MM.1S (cell line): ENCODE results near the gene TBX5.
"Not testable (repeated sequence)": the region's sequence is repeated elsewhere in the genome, so short reads cannot be mapped to it uniquely, and the experiment has no call there.

Experiments
- DNase-seq: peaks from one replicate; pipeline ENCODE4 v3.0.0-alpha.2; 2015
- H2AFZ ChIP-seq: fragments of 300-600 bp; sonication (generic); 2 replicates; pipeline ENCODE4 v1.6.0; 2016; ENCODE audit warnings: antibody characterized with exemption, low read length
- H3F3A ChIP-seq: fragments of 300-600 bp; sonication (generic); 2 replicates; pipeline ENCODE4 v1.6.1; 2016; ENCODE audit warnings: mild to moderate bottlenecking, antibody characterized with exemption, low read length, moderate library complexity, mixed read lengths; ENCODE audit not compliant: insufficient read depth
- H3K27ac ChIP-seq: fragments of 300-600 bp; sonication (generic); 2 replicates; pipeline ENCODE4 v1.5.1; 2016; ENCODE audit warnings: mild to moderate bottlenecking, low read length
- H3K27me3 ChIP-seq: fragments of 300-600 bp; sonication (generic); replicated peaks from 2 replicates; pipeline ENCODE4 v1.6.0; 2016; ENCODE audit warnings: low read length; ENCODE audit not compliant: insufficient read depth
- H3K36me3 ChIP-seq: fragments of 300-600 bp; sonication (generic); replicated peaks from 2 replicates; pipeline ENCODE4 v1.6.1; 2016; ENCODE audit warnings: mild to moderate bottlenecking, low read length, mixed read lengths; ENCODE audit not compliant: insufficient read depth
- H3K4me1 ChIP-seq: fragments of 300-600 bp; sonication (generic); 2 replicates; pipeline ENCODE4 v1.6.1; 2016; ENCODE audit warnings: low read length, mixed read lengths
- H3K4me2 ChIP-seq: fragments of 300-600 bp; sonication (generic); 2 replicates; pipeline ENCODE4 v1.6.0; 2016; ENCODE audit warnings: low read depth, low read length
- H3K4me3 ChIP-seq: fragments of 300-600 bp; sonication (generic); 2 replicates; pipeline ENCODE4 v1.5.1; 2016; ENCODE audit warnings: low read length, mixed read lengths
- H3K79me2 ChIP-seq: fragments of 300-600 bp; sonication (generic); 2 replicates; pipeline ENCODE4 v1.6.1; 2016; ENCODE audit warnings: mixed run types, low read length, mixed read lengths
- H3K9ac ChIP-seq: fragments of 300-600 bp; sonication (generic); 2 replicates; pipeline ENCODE4 v1.6.1; 2016; ENCODE audit warnings: low read length, mixed read lengths
- H3K9me2 ChIP-seq: fragments of 300-600 bp; sonication (generic); replicated peaks from 2 replicates; pipeline ENCODE4 v1.6.1; 2016; ENCODE audit warnings: mild to moderate bottlenecking, low read length, mixed read lengths; ENCODE audit not compliant: insufficient read depth
- H3K9me3 ChIP-seq: fragments of 300-600 bp; sonication (generic); replicated peaks from 2 replicates; pipeline ENCODE4 v1.6.1; 2016; ENCODE audit warnings: mild to moderate bottlenecking, low read length, mixed read lengths; ENCODE audit not compliant: insufficient read depth
- H4K20me1 ChIP-seq: fragments of 300-600 bp; sonication (generic); 2 replicates; pipeline ENCODE4 v1.6.1; 2016; ENCODE audit warnings: mild to moderate bottlenecking, low read length, moderate library complexity, mixed read lengths; ENCODE audit not compliant: insufficient read depth
- EZH2 ChIP-seq: fragments of 300-600 bp; sonication (generic); optimal IDR thresholded peaks from 2 replicates; pipeline ENCODE3; 2017; ENCODE audit warnings: low read depth, mild to moderate bottlenecking, antibody characterized with exemption, low read length, mixed read lengths
- EZH2phosphoT487 ChIP-seq: fragments of 300-600 bp; sonication (generic); IDR thresholded peaks from 2 replicates; pipeline ENCODE4 v1.6.1; 2018; ENCODE audit warnings: antibody characterized with exemption, low read length
- TF ChIP-seq, protein P1 (sequence below): fragments of 300-600 bp; sonication (generic); IDR thresholded peaks from 2 replicates; pipeline ENCODE4 v1.5.1; 2016; ENCODE audit warnings: antibody characterized with exemption, low read length, mixed read lengths

Gene TBX5

DNA sequence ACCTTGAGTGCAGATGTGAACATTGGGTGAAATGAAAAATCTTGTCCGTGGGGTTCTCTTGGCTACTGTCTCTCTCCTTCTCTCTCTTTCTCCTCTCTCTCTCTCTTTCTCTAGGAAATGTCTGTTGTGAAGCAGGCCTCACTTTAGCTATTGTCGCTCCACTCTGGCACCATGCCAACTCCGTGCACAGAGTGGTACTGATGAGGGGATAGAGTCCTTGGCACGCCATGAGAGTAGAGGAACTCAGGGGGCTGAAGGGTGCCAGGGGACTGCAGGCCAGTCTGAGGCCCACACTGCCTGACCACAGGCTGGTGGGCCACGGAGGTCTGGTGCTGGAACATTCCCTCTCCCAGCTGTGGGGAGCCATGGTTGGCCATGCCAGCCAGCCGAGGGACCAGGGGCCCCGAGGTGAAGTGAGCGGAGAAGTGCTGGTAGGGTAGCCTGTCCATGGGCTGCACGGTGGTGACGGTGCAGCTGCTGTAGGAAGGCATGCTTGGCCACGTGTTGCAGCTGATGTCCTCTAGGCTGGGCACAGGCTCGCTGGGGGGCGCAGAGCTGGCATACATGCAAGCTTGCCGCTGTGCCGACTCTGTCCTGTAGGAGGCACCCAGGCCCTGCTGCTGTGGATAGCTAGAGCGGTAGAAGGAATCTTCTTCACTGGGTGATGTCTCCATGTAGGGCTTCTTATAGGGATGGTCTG, 50.4 kb downstream of the TBX5 start:
- Histone ChIP-seq H3K4me3 (no peak overlapping the region), H3K9me3 (no peaks in the 10 kb centered on the region), H3K27ac (no peak overlapping the region), H2AFZ (no peak overlapping the region), H3K9me2 (no peaks in the 10 kb centered on the region), H3K79me2 (no peaks in the 10 kb centered on the region), H3K36me3 (no peaks in the 10 kb centered on the region), H3F3A (no peaks in the 10 kb centered on the region), H3K9ac (no peak overlapping the region), H4K20me1 (no peaks in the 10 kb centered on the region), H3K4me2 (no peak overlapping the region), H3K27me3 (no peaks in the 10 kb centered on the region), H3K4me1 (no peaks in the 10 kb centered on the region)
- TF ChIP-seq EZH2 (no peak), EZH2phosphoT487 (no peak)
- TF ChIP-seq, protein P1, sequence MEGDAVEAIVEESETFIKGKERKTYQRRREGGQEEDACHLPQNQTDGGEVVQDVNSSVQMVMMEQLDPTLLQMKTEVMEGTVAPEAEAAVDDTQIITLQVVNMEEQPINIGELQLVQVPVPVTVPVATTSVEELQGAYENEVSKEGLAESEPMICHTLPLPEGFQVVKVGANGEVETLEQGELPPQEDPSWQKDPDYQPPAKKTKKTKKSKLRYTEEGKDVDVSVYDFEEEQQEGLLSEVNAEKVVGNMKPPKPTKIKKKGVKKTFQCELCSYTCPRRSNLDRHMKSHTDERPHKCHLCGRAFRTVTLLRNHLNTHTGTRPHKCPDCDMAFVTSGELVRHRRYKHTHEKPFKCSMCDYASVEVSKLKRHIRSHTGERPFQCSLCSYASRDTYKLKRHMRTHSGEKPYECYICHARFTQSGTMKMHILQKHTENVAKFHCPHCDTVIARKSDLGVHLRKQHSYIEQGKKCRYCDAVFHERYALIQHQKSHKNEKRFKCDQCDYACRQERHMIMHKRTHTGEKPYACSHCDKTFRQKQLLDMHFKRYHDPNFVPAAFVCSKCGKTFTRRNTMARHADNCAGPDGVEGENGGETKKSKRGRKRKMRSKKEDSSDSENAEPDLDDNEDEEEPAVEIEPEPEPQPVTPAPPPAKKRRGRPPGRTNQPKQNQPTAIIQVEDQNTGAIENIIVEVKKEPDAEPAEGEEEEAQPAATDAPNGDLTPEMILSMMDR = no peak
- no peak for DNase-seq

DNA sequence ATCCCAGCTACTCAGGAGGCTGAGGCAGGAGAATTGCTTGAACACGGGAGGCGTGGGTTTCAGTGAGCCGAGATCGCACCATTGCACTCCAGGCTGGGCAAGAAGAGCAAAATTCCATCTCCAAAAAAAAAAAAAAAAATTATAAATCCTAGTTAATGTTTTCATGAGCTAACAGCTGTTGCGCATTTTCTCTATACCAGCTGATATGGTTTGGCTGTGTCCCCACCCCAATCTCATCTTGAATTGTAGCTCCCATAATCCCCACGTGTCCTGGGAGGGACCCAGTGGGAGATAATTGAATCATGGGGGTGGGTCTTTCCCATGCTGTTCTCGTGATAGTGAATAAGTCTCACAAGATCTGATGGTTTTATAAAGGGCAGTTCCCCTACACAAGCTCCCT, 56.7 kb downstream of the TBX5 start:
- not testable (repeated sequence) for DNase-seq, H4K20me1 ChIP-seq, H3K4me1 ChIP-seq, H3K27me3 ChIP-seq, H3K9me2 ChIP-seq, H3K27ac ChIP-seq, H2AFZ ChIP-seq, H3K9ac ChIP-seq, H3K4me2 ChIP-seq, H3K4me3 ChIP-seq, H3F3A ChIP-seq, H3K9me3 ChIP-seq, H3K79me2 ChIP-seq, H3K36me3 ChIP-seq

DNA sequence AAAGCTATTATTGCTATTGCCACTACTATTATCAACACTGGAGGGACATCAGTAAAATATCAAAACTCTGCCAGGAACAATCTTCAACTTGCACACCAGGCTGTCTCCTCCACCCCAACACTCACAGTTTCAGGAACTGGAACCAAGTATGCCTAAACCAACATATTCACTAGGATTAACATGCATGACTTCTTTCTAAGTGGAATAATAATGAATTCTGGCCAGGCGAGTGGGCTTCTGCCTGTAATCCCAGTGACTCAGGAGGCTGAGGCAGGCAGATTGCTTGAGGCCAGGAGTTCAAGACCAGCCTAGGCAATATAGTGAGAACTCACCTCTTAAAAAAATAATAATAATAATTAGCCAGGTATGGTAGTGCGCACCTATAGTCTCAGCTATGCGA, 58.1 kb downstream of the TBX5 start:
- Histone ChIP-seq H3K9me3 (no peaks in the 10 kb centered on the region), H3F3A (no peaks in the 10 kb centered on the region), H2AFZ (no peak overlapping the region), H3K9ac (no peak overlapping the region), H3K9me2 (no peaks in the 10 kb centered on the region), H3K36me3 (no peaks in the 10 kb centered on the region), H3K27ac (no peak overlapping the region), H3K27me3 (no peaks in the 10 kb centered on the region), H4K20me1 (no peaks in the 10 kb centered on the region), H3K79me2 (no peaks in the 10 kb centered on the region), H3K4me3 (no peak overlapping the region), H3K4me2 (no peak overlapping the region), H3K4me1 (no peaks in the 10 kb centered on the region)
- DNase-seq = no peak
- TF ChIP-seq EZH2 (no peak), EZH2phosphoT487 (no peak)
- TF ChIP-seq, protein P1 = no peak

DNA sequence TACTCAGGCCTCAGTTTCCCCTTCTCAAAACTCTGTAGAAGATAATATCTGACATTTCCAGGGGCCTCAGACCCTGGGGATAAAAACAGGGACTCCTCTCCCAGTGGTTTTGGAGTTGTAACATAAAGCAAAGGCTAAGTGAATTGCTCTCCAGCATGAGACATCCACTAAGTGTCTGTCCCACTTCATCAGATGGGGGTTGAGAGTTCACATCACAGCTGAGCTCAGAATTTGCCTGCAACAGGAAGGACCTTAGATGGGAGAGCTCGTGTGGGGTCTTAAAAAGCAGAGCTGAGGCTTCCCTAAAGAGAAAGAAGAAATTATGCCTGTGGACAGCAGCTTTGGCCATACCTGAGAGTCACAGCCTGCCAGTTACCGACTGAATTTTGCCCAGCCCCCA, 61.1 kb downstream of the TBX5 start:
- no peak overlapping the region for H2AFZ ChIP-seq
- H3K27me3 ChIP-seq = no peaks in the 10 kb centered on the region
- H3K4me2 ChIP-seq = no peak overlapping the region
- no peaks in the 10 kb centered on the region for H3K9me2 ChIP-seq
- H3K79me2 ChIP-seq = no peaks in the 10 kb centered on the region
- H3K4me3 ChIP-seq = no peak overlapping the region
- H3K9me3 ChIP-seq = no peaks in the 10 kb centered on the region
- TF ChIP-seq, protein P1 = no peak
- TF ChIP-seq EZH2 = no peak
- TF ChIP-seq EZH2phosphoT487 = no peak
- H4K20me1 ChIP-seq = no peaks in the 10 kb centered on the region
- H3K27ac ChIP-seq = no peak overlapping the region
- no peak for DNase-seq
- H3K4me1 ChIP-seq = no peaks in the 10 kb centered on the region
- no peaks in the 10 kb centered on the region for H3K36me3 ChIP-seq
- no peak overlapping the region for H3K9ac ChIP-seq
- H3F3A ChIP-seq = no peaks in the 10 kb centered on the region
